ENCODE measurements around the gene RGS5.

GRCh38 chr1:163227126-163227525 is 24.4 kb upstream of the RGS5 start:
- TF ChIP-seq, protein P1, sequence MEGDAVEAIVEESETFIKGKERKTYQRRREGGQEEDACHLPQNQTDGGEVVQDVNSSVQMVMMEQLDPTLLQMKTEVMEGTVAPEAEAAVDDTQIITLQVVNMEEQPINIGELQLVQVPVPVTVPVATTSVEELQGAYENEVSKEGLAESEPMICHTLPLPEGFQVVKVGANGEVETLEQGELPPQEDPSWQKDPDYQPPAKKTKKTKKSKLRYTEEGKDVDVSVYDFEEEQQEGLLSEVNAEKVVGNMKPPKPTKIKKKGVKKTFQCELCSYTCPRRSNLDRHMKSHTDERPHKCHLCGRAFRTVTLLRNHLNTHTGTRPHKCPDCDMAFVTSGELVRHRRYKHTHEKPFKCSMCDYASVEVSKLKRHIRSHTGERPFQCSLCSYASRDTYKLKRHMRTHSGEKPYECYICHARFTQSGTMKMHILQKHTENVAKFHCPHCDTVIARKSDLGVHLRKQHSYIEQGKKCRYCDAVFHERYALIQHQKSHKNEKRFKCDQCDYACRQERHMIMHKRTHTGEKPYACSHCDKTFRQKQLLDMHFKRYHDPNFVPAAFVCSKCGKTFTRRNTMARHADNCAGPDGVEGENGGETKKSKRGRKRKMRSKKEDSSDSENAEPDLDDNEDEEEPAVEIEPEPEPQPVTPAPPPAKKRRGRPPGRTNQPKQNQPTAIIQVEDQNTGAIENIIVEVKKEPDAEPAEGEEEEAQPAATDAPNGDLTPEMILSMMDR (IDR thresholded peaks at IDR 0.05): no peak
- no peak for TF ChIP-seq ZFX (IDR thresholded peaks at IDR 0.05; ENCODE audit: borderline replicate concordance)

All from 22Rv1 (cell line).